Adrenal gland (tissue), 12 donors: Measurements from ENCODE around the gene DLEC1. TPM values are rescaled to one million over a fixed set of nuclear protein-coding genes. Genes with fewer than 3 reads are reported as not detected.

Source experiments
- DNase-seq, 7 donors: peaks; one replicate each; pipeline ENCODE4 v3.0.0-alpha.2; 2019 to 2020
- H3K27ac ChIP-seq, 5 donors: fragments of 200-600 bp; sonication (generic) in 4 of 5; 1 replicate in 3 of 5; 2 replicates in 2 of 5; pipeline versions ENCODE4 v1.5.1 to v1.8.0; 2016 to 2020; ENCODE audit warnings: mild to moderate bottlenecking in 1 of 5
- H3K27me3 ChIP-seq: fragments of 200-600 bp; 2 replicates; pipeline ENCODE4 v1.8.0; 2021
- H3K36me3 ChIP-seq, 2 donors: fragments of 200-600 bp; replicated peaks in 1 of 2; 1 replicate in 1 of 2; 2 replicates in 1 of 2; pipeline versions ENCODE4 v1.5.1 to v1.8.0; 2018 to 2022
- H3K4me1 ChIP-seq, 2 donors: fragments of 200-600 bp; replicated peaks in 1 of 2; 1 replicate in 1 of 2; 2 replicates in 1 of 2; pipeline versions ENCODE4 v1.5.1 to v1.8.0; 2018 to 2021
- H3K4me3 ChIP-seq, 4 donors: fragments of 200-600 bp; sonication (generic) in 3 of 4; one replicate each; pipeline ENCODE4 v1.5.1; 2016 to 2018
- H3K9me3 ChIP-seq, 3 donors: fragments of 200-600 bp; sonication (generic) in 1 of 3; replicated peaks in 1 of 3; 1 replicate in 2 of 3; 2 replicates in 1 of 3; pipeline versions ENCODE4 v1.5.1 to v1.8.0; 2016 to 2021
- CTCF ChIP-seq, 6 experiments: fragments of 450-650 bp in 4 of 6; fragments of 200-600 bp in 2 of 6; sonication (generic) in 1 of 6; IDR thresholded peaks; 1 replicate in 5 of 6; 2 replicates in 1 of 6; pipeline versions ENCODE4 v1.5.1 to v1.8.0; 2016 to 2021; ENCODE audit warnings: antibody characterized with exemption in 6 of 6, mild to moderate bottlenecking in 2 of 6, moderate library complexity in 1 of 6
- POLR2A ChIP-seq, 2 donors: fragments of 450-650 bp; IDR thresholded peaks; one replicate each; pipeline ENCODE4 v1.6.1; 2017; ENCODE audit warnings: antibody characterized with exemption in 2 of 2, mild to moderate bottlenecking in 2 of 2, moderate library complexity in 1 of 2
- WGBS, 4 donors: extraction: QIAGEN DNeasy Blood & Tissue Kit in 2 of 4; methylation state at CpG; one replicate each; pipeline versions ENCODE4 v1.1.5 to v1.1.7; 2013 to 2017; 5-methylcytosine and 5-hydroxymethylcytosine counted together
- intact Hi-C, 2 donors: fragments of 100-400 bp; cut with DNase I; formaldehyde crosslinking; loops; one replicate each; pipeline versions ENCODE4 v1.14.1 to v1.15.0; 2022 to 2023
- polyA plus RNA-seq, 3 donors: library from polyadenylated mRNA; stranded (reverse); fragments of 200-250 nt in 2 of 3; fragments of 350-450 nt in 1 of 3; fragmentation: Illumina TruSeq in 1 of 3; extraction: RNeasy Lipid Tissue Mini Kit (QIAGEN cat#74804) in 1 of 3; gene quantifications; one replicate each; pipeline ENCODE4 v1.2.3, GENCODE V29; 2013 to 2014
- total RNA-seq, 9 donors: library from RNA; depleted of rRNA in 4 of 9; stranded (reverse); fragments of >200 nt in 4 of 9; fragments of 120-200 nt in 1 of 9; fragmentation: NEBNext Ultra II Directional in 1 of 9; extraction: Animal tissue kit (Norgen Biotek cat#: 25700) in 1 of 9; gene quantifications; one replicate each; pipeline versions ENCODE4 v1.1.0 to v1.2.4, GENCODE V29; 2013 to 2023
- donor health status: healthy with polysubstance abuse.
- donor health status: Bipolar disorder and iron deficiency.
- donor health status: DM: yes; HTN: yes; CAD: no.
- donor health status: DM: no; HTN: no; CAD: no.
- donor health status: DM: no; HTN: no; CAD: no.
- donor health status: DM: yes; HTN: yes; CAD: no.

Gene DLEC1
- total and polyA plus RNA-seq, 12 donors: 0.18 to 2.0 (median 1.1) TPM

GRCh38 chr3:38005076-38006020 is 33.7 kb upstream of the DLEC1 start:
- intact Hi-C loops: loop anchor here (5.0 to 10.0 kb wide), 2 partner anchors 109 to 117 kb away; no protein-coding TSS in a partner anchor

GRCh38 chr3:38006031-38006430 is 33.0 kb upstream of the DLEC1 start:
- 80 to 100% (median 86%) methylated on average over 1 to 5 of the region's 5 CpGs for WGBS, 4 donors
- Histone ChIP-seq H3K4me1 (no peaks in the 10 kb centered on the region), H3K27me3 (no peaks in the 10 kb centered on the region), H3K4me3 (no peak overlapping the region), H3K9me3 (no peaks in the 10 kb centered on the region), H3K36me3 (peaks cover 0 to 40% of the 10 kb centered on the region in 2 donors), H3K27ac (no peak overlapping the region)
- TF ChIP-seq CTCF (IDR thresholded peaks at IDR 0.05) (no peak), POLR2A (IDR thresholded peaks at IDR 0.05) (no peak)
- intact Hi-C loops: loop anchor here (5.0 to 10.0 kb wide), 2 partner anchors 109 to 116 kb away; no protein-coding TSS in a partner anchor
- DNase-seq: no peak

More at GRCh38 chr3:38005076-38006020, 33.7 kb upstream of the DLEC1 start:
- peak in 1 of 7 donors; percentile 43 for DNase-seq
- H3K27ac ChIP-seq: no peak overlapping the region
- no peak overlapping the region for H3K4me3 ChIP-seq
- TF ChIP-seq CTCF (IDR thresholded peaks at IDR 0.05) (no peak), POLR2A (IDR thresholded peaks at IDR 0.05) (no peak)
- peaks cover 0 to 33% of the 10 kb centered on the region in 2 donors for H3K36me3 ChIP-seq
- 59 to 76% (median 71%) methylated on average over 11 to 15 of the region's 15 CpGs for WGBS, 4 donors
- H3K27me3 ChIP-seq: no peaks in the 10 kb centered on the region
- H3K9me3 ChIP-seq: no peaks in the 10 kb centered on the region
- H3K4me1 ChIP-seq: no peaks in the 10 kb centered on the region

GRCh38 chr3:38006445-38006995 is 32.5 kb upstream of the DLEC1 start:
- TF ChIP-seq POLR2A (IDR thresholded peaks at IDR 0.05) (no peak), CTCF (IDR thresholded peaks at IDR 0.05) (no peak)
- H3K27me3 ChIP-seq: no peaks in the 10 kb centered on the region
- no peaks in the 10 kb centered on the region for H3K9me3 ChIP-seq
- H3K27ac ChIP-seq: no peak overlapping the region
- no peaks in the 10 kb centered on the region for H3K4me1 ChIP-seq
- WGBS, 4 donors: 88 to 99% (median 94%) methylated on average over 4 to 16 of the region's 16 CpGs
- no peak for DNase-seq
- H3K36me3 ChIP-seq: peaks cover 0 to 39% of the 10 kb centered on the region in 2 donors
- intact Hi-C loops: loop anchor here (5.0 to 10.0 kb wide), 2 partner anchors 108 to 116 kb away; no protein-coding TSS in a partner anchor
- no peak overlapping the region for H3K4me3 ChIP-seq

GRCh38 chr3:38007754-38008090 is 31.3 kb upstream of the DLEC1 start:
- H3K9me3 ChIP-seq: no peaks in the 10 kb centered on the region
- DNase-seq: no peak
- TF ChIP-seq CTCF (IDR thresholded peaks at IDR 0.05) (no peak), POLR2A (IDR thresholded peaks at IDR 0.05) (no peak)
- no peaks in the 10 kb centered on the region for H3K4me1 ChIP-seq
- intact Hi-C loops: loop anchor here (5.0 to 10.0 kb wide), 2 partner anchors 107 to 115 kb away; no protein-coding TSS in a partner anchor
- H3K27ac ChIP-seq: no peak overlapping the region
- H3K27me3 ChIP-seq: no peaks in the 10 kb centered on the region
- H3K4me3 ChIP-seq: no peak overlapping the region
- 94 to 100% (median 96%) methylated on average over 7 of the region's 7 CpGs for WGBS, 4 donors
- peaks cover 0 to 34% of the 10 kb centered on the region in 2 donors for H3K36me3 ChIP-seq
